Peyer's patch (tissue), 4 donors: ENCODE measurements around the gene NRTN.

ENCODE experiments used
- POLR2A ChIP-seq, 2 donors: fragments of 450-650 bp; IDR thresholded peaks; one replicate each; pipeline ENCODE4 v1.5.1; 2017; ENCODE audit warnings: antibody characterized with exemption in 2 of 2, mild to moderate bottlenecking in 2 of 2, moderate library complexity in 2 of 2
- TF ChIP-seq, protein P1 (sequence below), 6 experiments: fragments of 450-650 bp in 4 of 6; fragments of 200-600 bp in 2 of 6; sonication (generic) in 1 of 6; IDR thresholded peaks; one replicate each; pipeline ENCODE4 v1.5.1; 2017 to 2019; ENCODE audit warnings: antibody characterized with exemption in 6 of 6, mild to moderate bottlenecking in 3 of 6, moderate library complexity in 1 of 6

DNA sequence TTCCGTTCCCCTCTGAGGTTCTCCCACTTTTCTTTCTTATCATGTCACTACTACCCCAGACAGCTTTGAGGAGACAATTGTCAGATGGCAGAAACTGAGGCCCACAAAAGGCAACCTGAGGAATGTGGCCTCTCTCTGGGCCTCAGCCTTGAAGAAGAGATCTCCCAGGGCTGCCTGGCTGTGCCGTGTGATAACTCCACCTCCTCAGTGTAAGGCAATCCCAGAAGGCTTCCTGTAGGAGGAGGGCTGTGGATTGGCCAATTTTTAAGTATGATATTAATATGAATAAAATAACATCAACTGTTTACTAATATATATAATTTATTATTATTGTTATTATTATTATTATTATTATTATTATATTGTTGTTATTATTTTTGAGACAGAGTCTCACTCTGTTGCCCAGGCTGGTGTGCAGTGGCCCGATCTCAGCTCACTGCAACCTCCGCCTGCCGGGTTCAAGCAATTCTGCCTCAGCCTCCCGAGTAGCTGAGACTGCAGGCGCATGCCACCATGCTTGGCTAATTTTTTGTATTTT lies 9.4 kb upstream of the NRTN start:
- TF ChIP-seq, protein P1, sequence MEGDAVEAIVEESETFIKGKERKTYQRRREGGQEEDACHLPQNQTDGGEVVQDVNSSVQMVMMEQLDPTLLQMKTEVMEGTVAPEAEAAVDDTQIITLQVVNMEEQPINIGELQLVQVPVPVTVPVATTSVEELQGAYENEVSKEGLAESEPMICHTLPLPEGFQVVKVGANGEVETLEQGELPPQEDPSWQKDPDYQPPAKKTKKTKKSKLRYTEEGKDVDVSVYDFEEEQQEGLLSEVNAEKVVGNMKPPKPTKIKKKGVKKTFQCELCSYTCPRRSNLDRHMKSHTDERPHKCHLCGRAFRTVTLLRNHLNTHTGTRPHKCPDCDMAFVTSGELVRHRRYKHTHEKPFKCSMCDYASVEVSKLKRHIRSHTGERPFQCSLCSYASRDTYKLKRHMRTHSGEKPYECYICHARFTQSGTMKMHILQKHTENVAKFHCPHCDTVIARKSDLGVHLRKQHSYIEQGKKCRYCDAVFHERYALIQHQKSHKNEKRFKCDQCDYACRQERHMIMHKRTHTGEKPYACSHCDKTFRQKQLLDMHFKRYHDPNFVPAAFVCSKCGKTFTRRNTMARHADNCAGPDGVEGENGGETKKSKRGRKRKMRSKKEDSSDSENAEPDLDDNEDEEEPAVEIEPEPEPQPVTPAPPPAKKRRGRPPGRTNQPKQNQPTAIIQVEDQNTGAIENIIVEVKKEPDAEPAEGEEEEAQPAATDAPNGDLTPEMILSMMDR (IDR thresholded peaks at IDR 0.05) = no peak
- TF ChIP-seq POLR2A (IDR thresholded peaks at IDR 0.05) = no peak
